Peyer's patch (tissue), 4 donors: ENCODE results near the gene SPRY2. TPM values are rescaled to one million over a fixed set of nuclear protein-coding genes. Genes with fewer than 3 reads are reported as not detected.

Source experiments
- DNase-seq, 3 donors: peaks; one replicate each; pipeline ENCODE4 v3.0.0-alpha.2; 2017 to 2019
- H3K27ac ChIP-seq, 4 donors: fragments of 200-600 bp; sonication (generic); one replicate each; pipeline ENCODE4 v1.5.1; 2016 to 2019
- H3K27me3 ChIP-seq, 2 donors: fragments of 200-600 bp; sonication (generic); one replicate each; pipeline ENCODE4 v1.5.1; 2019
- H3K36me3 ChIP-seq, 3 donors: fragments of 200-600 bp; sonication (generic); one replicate each; pipeline ENCODE4 v1.5.1; 2016 to 2019
- H3K4me1 ChIP-seq, 4 donors: fragments of 200-600 bp; sonication (generic); one replicate each; pipeline ENCODE4 v1.5.1; 2016 to 2019
- H3K4me3 ChIP-seq, 4 donors: fragments of 200-600 bp; sonication (generic); 1 replicate in 3 of 4; 2 replicates in 1 of 4; pipeline ENCODE4 v1.5.1; 2016 to 2019; ENCODE audit warnings: mild to moderate bottlenecking in 1 of 4
- H3K9me3 ChIP-seq, 4 donors: fragments of 200-600 bp; sonication (generic); one replicate each; pipeline ENCODE4 v1.5.1; 2016 to 2019; ENCODE audit warnings: mild to moderate bottlenecking in 1 of 4
- CTCF ChIP-seq, 6 experiments: fragments of 450-650 bp in 4 of 6; fragments of 200-600 bp in 2 of 6; sonication (generic) in 1 of 6; IDR thresholded peaks; one replicate each; pipeline ENCODE4 v1.5.1; 2017 to 2019; ENCODE audit warnings: antibody characterized with exemption in 6 of 6, mild to moderate bottlenecking in 3 of 6, moderate library complexity in 1 of 6
- POLR2A ChIP-seq, 2 donors: fragments of 450-650 bp; IDR thresholded peaks; one replicate each; pipeline ENCODE4 v1.5.1; 2017; ENCODE audit warnings: antibody characterized with exemption in 2 of 2, mild to moderate bottlenecking in 2 of 2, moderate library complexity in 2 of 2
- small RNA-seq, 2 donors: library from RNA; depleted of rRNA; stranded (forward); fragments of <200 nt; gene quantifications; one replicate each; pipeline ENCODE3, GENCODE V24; 2016
- total RNA-seq, 4 donors: library from RNA; depleted of rRNA; stranded (reverse); fragments of >200 nt; gene quantifications; one replicate each; pipeline ENCODE4 v1.1.0, GENCODE V29; 2016

The SPRY2 gene
- total RNA-seq, 4 donors from 2014 or later, result 18.2 to 33.9 (median 27.3) TPM

- no peak for DNase-seq
- Histone ChIP-seq H3K36me3 (no peaks in the 10 kb centered on the region), H3K9me3 (no peaks in the 10 kb centered on the region), H3K27me3 (no peaks in the 10 kb centered on the region), H3K4me1 (no peaks in the 10 kb centered on the region), H3K4me3 (no peak overlapping the region), H3K27ac (no peak overlapping the region)
- no peak for TF ChIP-seq POLR2A (IDR thresholded peaks at IDR 0.05)
- no peak for TF ChIP-seq CTCF (IDR thresholded peaks at IDR 0.05)
Observed at GRCh38 chr13:80297503-80297902, 43.4 kb downstream of the SPRY2 start.

- TF ChIP-seq CTCF (IDR thresholded peaks at IDR 0.05) (no peak), POLR2A (IDR thresholded peaks at IDR 0.05) (no peak)
- Histone ChIP-seq H3K4me3 (no peak overlapping the region), H3K27ac (no peak overlapping the region), H3K4me1 (no peaks in the 10 kb centered on the region), H3K36me3 (no peaks in the 10 kb centered on the region), H3K27me3 (no peaks in the 10 kb centered on the region), H3K9me3 (no peaks in the 10 kb centered on the region)
- no peak for DNase-seq
Observed at GRCh38 chr13:80297094-80297493, 43.8 kb downstream of the SPRY2 start.

- no peak for TF ChIP-seq CTCF (IDR thresholded peaks at IDR 0.05)
- no peak for TF ChIP-seq POLR2A (IDR thresholded peaks at IDR 0.05)
- Histone ChIP-seq H3K27me3 (no peaks in the 10 kb centered on the region), H3K4me3 (no peak overlapping the region)
Observed at GRCh38 chr13:80296638-80297037, 44.3 kb downstream of the SPRY2 start.

GRCh38 chr13:80290591-80290990 lies 50.3 kb downstream of the SPRY2 start:
- H3K36me3 ChIP-seq, result no peaks in the 10 kb centered on the region
- TF ChIP-seq POLR2A (IDR thresholded peaks at IDR 0.05) (no peak), CTCF (IDR thresholded peaks at IDR 0.05) (no peak)
- no peaks in the 10 kb centered on the region for H3K4me1 ChIP-seq
- no peak for DNase-seq
- no peaks in the 10 kb centered on the region for H3K9me3 ChIP-seq
- H3K4me3 ChIP-seq, result no peak overlapping the region
- no peak overlapping the region for H3K27ac ChIP-seq
- H3K27me3 ChIP-seq, result no peaks in the 10 kb centered on the region

More at GRCh38 chr13:80296638-80297037, 44.3 kb downstream of the SPRY2 start:
- no peaks in the 10 kb centered on the region for H3K4me1 ChIP-seq
- no peak for DNase-seq
- H3K36me3 ChIP-seq, result no peaks in the 10 kb centered on the region
- no peaks in the 10 kb centered on the region for H3K9me3 ChIP-seq
- no peak overlapping the region for H3K27ac ChIP-seq

Small RNA genes within 50 kb of the gene (small RNA-seq; reads per million reads assigned to genes)
- 0 reads per million in 2 donors for gene RNU6-61P
